Parathyroid adenoma (tissue), 2 donors: ENCODE measurements around the gene SORL1-AS1.

ENCODE experiments used
- H2AFZ ChIP-seq: fragments of 300-600 bp; sonication (generic); one replicate; pipeline ENCODE4 v1.7.0; 2017; ENCODE audit warnings: antibody characterized with exemption, mild to moderate bottlenecking
- H3K27ac ChIP-seq: fragments of 300-600 bp; sonication (generic); one replicate; pipeline ENCODE4 v1.7.0; 2017
- H3K27me3 ChIP-seq: fragments of 300-600 bp; sonication (generic); one replicate; pipeline ENCODE4 v1.7.0; 2017; ENCODE audit warnings: low read length; ENCODE audit not compliant: control insufficient read depth, insufficient read depth
- H3K36me3 ChIP-seq: fragments of 300-600 bp; sonication (generic); one replicate; pipeline ENCODE4 v1.7.0; 2017; ENCODE audit warnings: low read length; ENCODE audit not compliant: control insufficient read depth, insufficient read depth
- H3K4me1 ChIP-seq: fragments of 300-600 bp; sonication (generic); one replicate; pipeline ENCODE4 v1.7.0; 2017; ENCODE audit warnings: control low read depth
- H3K4me2 ChIP-seq: fragments of 300-600 bp; sonication (generic); one replicate; pipeline ENCODE4 v1.7.0; 2017; ENCODE audit warnings: low read length
- H3K4me3 ChIP-seq: fragments of 300-600 bp; sonication (generic); one replicate; pipeline ENCODE4 v1.7.0; 2017; ENCODE audit warnings: low read depth, low read length
- H3K79me2 ChIP-seq: fragments of 300-600 bp; sonication (generic); one replicate; pipeline ENCODE4 v1.7.0; 2017; ENCODE audit warnings: control low read depth
- H3K9ac ChIP-seq: fragments of 300-600 bp; sonication (generic); one replicate; pipeline ENCODE4 v1.7.0; 2017; ENCODE audit warnings: mild to moderate bottlenecking
- H3K9me3 ChIP-seq: fragments of 300-600 bp; sonication (generic); one replicate; pipeline ENCODE4 v1.7.0; 2017; ENCODE audit warnings: low read length; ENCODE audit not compliant: control insufficient read depth
- TF ChIP-seq, protein P1 (sequence below): fragments of 300-600 bp; sonication (generic); IDR thresholded peaks from one replicate; pipeline ENCODE4 v1.7.0; 2017; ENCODE audit warnings: antibody characterized with exemption, mild to moderate bottlenecking
- donor health status: primary hyperparathyroidism.

Gene SORL1-AS1

DNA sequence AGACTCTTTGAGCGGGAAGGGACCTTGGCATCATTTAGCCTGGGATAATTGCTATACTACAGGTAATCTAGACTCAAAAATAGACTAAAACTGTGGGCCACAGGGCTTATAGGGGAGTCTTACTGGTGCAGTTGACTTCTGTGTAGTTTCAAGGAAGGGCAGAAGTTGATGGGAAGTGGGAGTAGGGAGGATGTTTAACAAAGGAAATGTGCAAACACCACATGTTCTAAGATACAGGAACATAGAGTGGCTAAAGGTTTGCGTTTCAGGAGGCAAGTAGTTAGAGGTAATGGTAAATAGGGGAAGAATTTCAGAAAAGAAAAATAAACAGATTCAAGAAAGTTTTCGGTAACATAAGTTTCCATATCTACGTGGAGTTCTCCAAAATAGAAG is 15.1 kb downstream of the SORL1-AS1 start:
- H3K79me2 ChIP-seq, result no peaks in the 10 kb centered on the region
- H3K27ac ChIP-seq, result no peak overlapping the region
- no peak overlapping the region for H3K9ac ChIP-seq
- TF ChIP-seq, protein P1, sequence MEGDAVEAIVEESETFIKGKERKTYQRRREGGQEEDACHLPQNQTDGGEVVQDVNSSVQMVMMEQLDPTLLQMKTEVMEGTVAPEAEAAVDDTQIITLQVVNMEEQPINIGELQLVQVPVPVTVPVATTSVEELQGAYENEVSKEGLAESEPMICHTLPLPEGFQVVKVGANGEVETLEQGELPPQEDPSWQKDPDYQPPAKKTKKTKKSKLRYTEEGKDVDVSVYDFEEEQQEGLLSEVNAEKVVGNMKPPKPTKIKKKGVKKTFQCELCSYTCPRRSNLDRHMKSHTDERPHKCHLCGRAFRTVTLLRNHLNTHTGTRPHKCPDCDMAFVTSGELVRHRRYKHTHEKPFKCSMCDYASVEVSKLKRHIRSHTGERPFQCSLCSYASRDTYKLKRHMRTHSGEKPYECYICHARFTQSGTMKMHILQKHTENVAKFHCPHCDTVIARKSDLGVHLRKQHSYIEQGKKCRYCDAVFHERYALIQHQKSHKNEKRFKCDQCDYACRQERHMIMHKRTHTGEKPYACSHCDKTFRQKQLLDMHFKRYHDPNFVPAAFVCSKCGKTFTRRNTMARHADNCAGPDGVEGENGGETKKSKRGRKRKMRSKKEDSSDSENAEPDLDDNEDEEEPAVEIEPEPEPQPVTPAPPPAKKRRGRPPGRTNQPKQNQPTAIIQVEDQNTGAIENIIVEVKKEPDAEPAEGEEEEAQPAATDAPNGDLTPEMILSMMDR, result no peak
- no peak overlapping the region for H3K4me2 ChIP-seq
- no peaks in the 10 kb centered on the region for H3K27me3 ChIP-seq
- no peak overlapping the region for H3K4me3 ChIP-seq
- H2AFZ ChIP-seq, result no peak overlapping the region
- no peaks in the 10 kb centered on the region for H3K9me3 ChIP-seq
- H3K4me1 ChIP-seq, result no peaks in the 10 kb centered on the region
- no peaks in the 10 kb centered on the region for H3K36me3 ChIP-seq

DNA sequence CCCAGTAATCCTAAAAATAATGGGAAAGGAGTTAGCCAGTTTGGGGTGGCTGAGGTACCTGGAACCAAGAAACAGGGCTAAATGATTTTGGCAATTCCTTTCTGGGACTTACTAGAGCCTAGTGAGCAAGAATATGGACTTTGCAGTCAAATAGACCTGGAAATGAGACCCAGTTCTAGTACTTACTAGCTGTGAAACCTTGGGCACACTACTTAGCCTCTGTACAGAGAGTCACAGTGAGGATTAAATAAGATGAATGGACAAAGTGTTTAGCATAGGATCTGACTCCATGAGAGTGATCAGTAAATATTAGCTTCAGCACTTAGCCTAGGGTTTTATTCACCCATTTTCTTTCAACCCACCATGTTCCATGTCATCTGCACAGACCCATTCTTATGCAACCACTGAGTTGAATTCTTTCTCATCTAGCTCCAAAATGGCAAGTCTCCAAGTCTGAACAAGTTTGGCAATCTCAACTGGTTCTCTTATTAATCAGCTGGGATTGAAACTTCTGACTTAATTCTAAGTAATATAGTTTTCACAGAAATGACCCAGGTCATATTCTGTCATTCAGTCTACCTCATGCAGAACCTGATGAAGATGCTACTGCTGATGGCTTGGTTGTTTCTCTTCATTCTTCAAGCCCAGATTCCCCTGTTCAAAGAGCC is 15.6 kb downstream of the SORL1-AS1 start:
- Histone ChIP-seq H3K36me3 (no peaks in the 10 kb centered on the region), H3K9ac (no peak overlapping the region), H3K79me2 (no peaks in the 10 kb centered on the region), H3K4me2 (no peak overlapping the region), H3K27me3 (no peaks in the 10 kb centered on the region), H3K27ac (no peak overlapping the region), H3K9me3 (no peaks in the 10 kb centered on the region), H3K4me1 (no peaks in the 10 kb centered on the region), H3K4me3 (no peak overlapping the region), H2AFZ (no peak overlapping the region)
- TF ChIP-seq, protein P1, result no peak

DNA sequence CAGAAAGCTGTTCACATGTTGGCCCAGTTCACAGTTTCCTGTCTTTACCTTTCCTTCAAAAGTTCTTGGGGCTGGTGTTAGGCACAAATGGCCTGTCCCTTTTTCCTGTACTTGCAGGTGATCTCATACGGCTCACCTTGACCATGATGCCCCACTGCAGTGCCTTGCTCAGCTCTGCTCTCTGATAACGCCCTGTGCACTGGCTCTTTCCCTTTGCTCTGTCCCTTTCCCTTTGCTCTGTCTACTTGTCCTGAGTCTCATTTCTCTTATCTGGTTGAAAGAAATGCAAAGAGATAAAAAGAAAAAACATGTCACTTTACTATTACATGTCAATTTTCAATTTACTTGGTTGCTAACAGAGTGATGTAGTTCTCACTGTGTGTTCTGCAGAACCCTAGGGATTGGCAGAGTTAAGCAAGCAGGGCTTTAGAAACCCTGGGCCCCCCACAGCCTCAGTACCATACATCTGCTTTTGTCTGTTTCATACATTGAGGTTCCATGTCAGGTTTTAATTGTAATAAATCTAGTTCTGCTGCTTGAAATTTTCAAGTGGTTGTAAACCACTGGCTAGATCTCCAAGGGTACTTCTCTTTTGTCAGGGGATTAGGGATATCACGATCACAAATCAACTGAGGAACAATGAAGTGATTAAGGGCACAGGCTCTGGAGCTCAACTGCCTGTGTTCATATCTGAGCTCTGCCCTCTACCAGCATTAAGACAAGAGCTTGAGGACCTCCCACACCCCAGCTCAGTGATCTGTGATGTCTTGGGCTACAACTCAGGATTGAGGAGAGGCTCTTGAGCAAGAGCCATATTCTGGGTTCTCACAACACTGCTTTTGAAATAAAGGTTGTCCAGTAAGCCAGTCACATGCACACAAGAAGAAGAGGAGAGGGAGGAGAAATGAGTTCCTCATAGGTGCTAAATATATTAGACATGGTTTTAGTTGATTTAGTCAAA is 16.9 kb downstream of the SORL1-AS1 start:
- no peaks in the 10 kb centered on the region for H3K27me3 ChIP-seq
- TF ChIP-seq, protein P1, result no peak
- H3K4me2 ChIP-seq, result no peak overlapping the region
- H3K4me1 ChIP-seq, result no peaks in the 10 kb centered on the region
- H3K79me2 ChIP-seq, result no peaks in the 10 kb centered on the region
- H3K36me3 ChIP-seq, result no peaks in the 10 kb centered on the region
- no peak overlapping the region for H3K27ac ChIP-seq
- H2AFZ ChIP-seq, result no peak overlapping the region
- no peak overlapping the region for H3K9ac ChIP-seq
- no peak overlapping the region for H3K4me3 ChIP-seq
- H3K9me3 ChIP-seq, result no peaks in the 10 kb centered on the region

DNA sequence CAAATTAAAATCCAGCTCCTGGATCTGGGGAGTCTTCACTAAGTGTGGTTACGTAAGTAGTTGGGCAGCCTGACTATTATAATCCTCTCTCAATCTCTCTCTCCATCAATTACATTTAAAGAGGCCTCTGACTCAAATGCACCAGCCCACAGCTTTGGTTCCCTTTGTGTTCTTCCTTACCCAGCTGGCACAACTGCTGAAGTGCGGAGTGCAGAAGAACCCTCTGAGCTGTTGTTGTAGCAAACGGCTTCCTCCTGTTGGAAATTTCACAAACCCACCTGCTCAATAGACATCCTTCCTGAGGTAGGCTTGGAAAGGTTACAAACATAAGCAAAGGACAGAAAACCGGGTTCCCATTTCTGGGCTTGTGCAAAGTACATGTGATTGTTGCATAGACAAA is 17.6 kb downstream of the SORL1-AS1 start:
- Histone ChIP-seq H3K9me3 (no peaks in the 10 kb centered on the region), H3K79me2 (no peaks in the 10 kb centered on the region), H3K4me3 (no peak overlapping the region), H3K36me3 (no peaks in the 10 kb centered on the region), H3K27me3 (no peaks in the 10 kb centered on the region), H3K27ac (no peak overlapping the region), H3K4me2 (no peak overlapping the region), H2AFZ (no peak overlapping the region), H3K9ac (no peak overlapping the region), H3K4me1 (no peaks in the 10 kb centered on the region)
- TF ChIP-seq, protein P1, result no peak
